HEK293T (cell line): ENCODE data around the gene OR13J1.

ENCODE experiments used
- BHLHE40 ChIP-seq: fragments of 450-650 bp; IDR thresholded peaks from 2 replicates; pipeline ENCODE4 v1.6.1; 2016; ENCODE audit warnings: mild to moderate bottlenecking, moderate library complexity, borderline replicate concordance
- FOXA1 ChIP-seq: fragments of 450-650 bp; IDR thresholded peaks from 2 replicates; pipeline ENCODE4 v1.6.1; 2016; ENCODE audit warnings: mild to moderate bottlenecking
- FOXM1 ChIP-seq: fragments of 450-650 bp; IDR thresholded peaks from 2 replicates; pipeline ENCODE4 v1.6.1; 2017; ENCODE audit warnings: mild to moderate bottlenecking, borderline replicate concordance
- HDGF ChIP-seq: fragments of 450-650 bp; IDR thresholded peaks from 2 replicates; pipeline ENCODE4 v1.6.1; 2017; ENCODE audit warnings: antibody characterized with exemption, borderline replicate concordance
- SUZ12 ChIP-seq: fragments of 450-650 bp; IDR thresholded peaks from 2 replicates; pipeline ENCODE4 v1.6.1; 2016; ENCODE audit warnings: mild to moderate bottlenecking

DNA sequence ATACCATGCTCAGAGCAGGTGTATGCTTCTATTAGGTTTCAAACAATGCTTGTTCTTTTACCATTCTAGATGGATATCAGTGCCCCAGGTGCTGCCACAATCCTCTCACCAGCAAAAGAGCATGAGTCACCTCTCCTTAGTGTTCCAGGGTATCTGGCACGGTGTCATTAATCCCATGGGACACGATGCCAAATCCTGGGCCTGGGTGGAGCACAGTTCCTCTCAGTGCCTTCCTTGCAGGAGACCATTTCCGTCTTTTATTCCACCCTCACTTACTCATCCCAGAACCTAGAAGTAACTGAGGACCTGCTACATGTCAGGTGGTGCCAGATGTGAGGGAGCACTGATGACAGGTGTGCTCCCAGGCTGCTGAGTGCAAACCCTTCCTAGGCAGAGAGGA is 1.3 kb upstream of the OR13J1 start:
- no peak for TF ChIP-seq HDGF
- no peak for TF ChIP-seq FOXM1
- TF ChIP-seq BHLHE40: no peak
- TF ChIP-seq FOXA1: no peak
- no peak for TF ChIP-seq SUZ12
